Measurements from ENCODE around the gene SULT2B1. TPM values are rescaled to one million over a fixed set of nuclear protein-coding genes. Genes with fewer than 3 reads are reported as not detected.
"Not testable (repeated sequence)": the region's sequence is repeated elsewhere in the genome, so short reads cannot be mapped to it uniquely, and the experiment has no call there.

SULT2B1 gene
- total and polyA plus RNA-seq, 4 experiments from 2014 or later, result 0.13 TPM; not detected in 3

DNA sequence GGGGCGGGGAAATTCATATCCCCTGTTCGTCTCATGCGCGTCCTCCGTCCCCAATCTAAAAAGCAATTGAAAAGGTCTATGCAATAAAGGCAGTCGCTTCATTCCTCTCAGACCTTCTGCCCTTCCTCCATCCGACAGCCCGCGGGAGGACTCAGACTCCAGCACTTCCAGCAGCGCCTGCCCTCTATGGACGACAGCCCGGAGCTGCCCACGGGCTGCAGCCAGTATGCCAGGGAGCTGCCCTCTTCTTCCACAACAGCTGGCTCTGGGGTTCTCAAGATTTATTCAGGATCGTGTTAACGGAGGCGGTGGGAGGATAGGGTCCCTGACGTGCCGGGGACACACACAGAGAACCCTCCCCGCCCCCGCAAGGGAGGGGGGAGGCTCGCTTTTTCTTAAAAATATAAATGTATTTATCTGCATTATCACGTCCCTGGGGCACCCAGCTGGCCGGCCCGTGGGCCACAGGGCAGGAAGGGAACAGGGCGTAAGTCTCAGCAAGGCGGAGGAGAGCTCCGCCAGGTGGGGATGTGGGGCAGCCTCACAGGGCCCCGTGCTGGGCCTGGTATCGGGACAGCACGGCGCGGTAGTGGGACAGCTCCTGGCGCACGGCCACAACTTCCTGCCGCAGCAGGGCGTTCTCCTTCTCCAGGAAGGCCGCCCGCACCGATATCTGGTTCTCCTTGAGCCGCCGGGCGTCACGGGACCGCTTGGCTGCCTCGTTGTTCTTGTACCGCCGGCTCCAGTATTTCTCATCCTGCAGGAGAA, 78.5 kb downstream of the SULT2B1 start:
- intact Hi-C loops (cut with micrococcal nuclease), result no loop called here
- Histone ChIP-seq H3K27ac (ENCODE audit: low read depth, low read length) (no peak overlapping the region), H3K27me3 (ENCODE audit: insufficient read depth, low read length) (no peaks in the 10 kb centered on the region), H3K4me3 (ENCODE audit: low read length in 2 of 2) (no peak overlapping the region), H3K36me3 (ENCODE audit: insufficient read depth, low read length) (peaks cover 35% of the 10 kb centered on the region), H3K9me3 (ENCODE audit: control insufficient read depth in 1 of 2, low read length in 2 of 2) (no peaks in the 10 kb centered on the region), H3K4me1 (ENCODE audit: insufficient read depth, low read length) (peaks cover 28% of the 10 kb centered on the region)
- DNase-seq, result peak in 1 of 5 donors; percentile 5
- H3K36me3 Mint-ChIP-seq, result peaks cover 14 to 45% of the 10 kb centered on the region in 2 donors
- peak overlapping the region in 3 of 7 donors; percentile 12 to 72 (median 59) for H3K27ac Mint-ChIP-seq
- POLR2A ChIA-PET (ENCODE audit: partially characterized antibody), result interaction anchor here (1.4 to 6.4 kb wide), 8 partner anchors 7 to 91 kb away, joined by 4 to 76 read pairs (median 6); partner anchors contain the start of genes CA11, DBP, RPL18 and SPHK2
- H3K4me1 Mint-ChIP-seq, result peaks cover 4 to 45% (median 18%) of the 10 kb centered on the region in 4 donors
- H3K9me3 Mint-ChIP-seq, result no peaks in the 10 kb centered on the region
- no peaks in the 10 kb centered on the region for H3K27me3 Mint-ChIP-seq
- no peak overlapping the region for H3K4me3 Mint-ChIP-seq
- CTCF ChIA-PET (ENCODE audit: partially characterized antibody), result interaction anchor here (1.2 kb wide), 1 partner anchor 12 kb away, joined by 3 read pairs; the partner anchor contains the start of genes RPL18 and SPHK2

DNA sequence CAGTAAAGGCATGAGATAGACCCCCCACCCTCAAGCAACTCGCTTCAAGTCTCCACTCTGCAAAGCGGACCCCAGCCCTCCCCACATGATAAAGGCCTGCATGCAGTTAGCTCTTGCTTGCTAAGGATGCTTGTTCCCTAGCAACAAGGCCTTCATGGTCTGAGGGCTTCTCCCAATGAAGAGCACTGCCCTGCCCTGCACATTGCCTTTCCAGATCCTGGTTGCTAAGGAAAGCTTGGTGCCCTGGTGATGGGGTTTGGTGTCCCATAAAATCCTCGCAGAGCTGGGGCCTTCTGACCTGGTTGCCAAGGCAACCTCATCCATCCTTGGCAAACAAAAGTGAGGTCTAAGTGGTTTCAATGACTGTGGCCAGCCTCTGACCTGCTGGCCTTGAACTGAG, 79.3 kb downstream of the SULT2B1 start:
- peak in 1 of 5 donors; percentile 27 for DNase-seq
- Histone ChIP-seq H3K36me3 (ENCODE audit: insufficient read depth, low read length) (peaks cover 35% of the 10 kb centered on the region), H3K4me1 (ENCODE audit: insufficient read depth, low read length) (peaks cover 28% of the 10 kb centered on the region), H3K27me3 (ENCODE audit: insufficient read depth, low read length) (no peaks in the 10 kb centered on the region), H3K4me3 (ENCODE audit: low read length in 2 of 2) (no peak overlapping the region), H3K9me3 (ENCODE audit: control insufficient read depth in 1 of 2, low read length in 2 of 2) (no peaks in the 10 kb centered on the region), H3K27ac (ENCODE audit: low read depth, low read length) (no peak overlapping the region)
- intact Hi-C loops (cut with micrococcal nuclease), result no loop called here
- Mint-ChIP-seq H3K27ac (peak overlapping the region in 2 of 7 donors; percentile 50 to 65), H3K36me3 (peaks cover 14 to 47% of the 10 kb centered on the region in 2 donors), H3K27me3 (no peaks in the 10 kb centered on the region), H3K9me3 (no peaks in the 10 kb centered on the region), H3K4me1 (peaks cover 4 to 45% (median 20%) of the 10 kb centered on the region in 4 donors), H3K4me3 (no peak overlapping the region)
- ChIA-PET CTCF (ENCODE audit: partially characterized antibody) (interaction anchor here (0.6 to 1.6 kb wide), 4 partner anchors 12 to 1309 kb away, joined by 3 to 6 read pairs (median 3); partner anchors contain the start of genes CA11, RPL18 and SPHK2), POLR2A (ENCODE audit: partially characterized antibody) (interaction anchor here (1.4 to 6.4 kb wide), 7 partner anchors 8 to 90 kb away, joined by 4 to 76 read pairs (median 6); partner anchors contain the start of genes CA11, RPL18 and SPHK2)

DNA sequence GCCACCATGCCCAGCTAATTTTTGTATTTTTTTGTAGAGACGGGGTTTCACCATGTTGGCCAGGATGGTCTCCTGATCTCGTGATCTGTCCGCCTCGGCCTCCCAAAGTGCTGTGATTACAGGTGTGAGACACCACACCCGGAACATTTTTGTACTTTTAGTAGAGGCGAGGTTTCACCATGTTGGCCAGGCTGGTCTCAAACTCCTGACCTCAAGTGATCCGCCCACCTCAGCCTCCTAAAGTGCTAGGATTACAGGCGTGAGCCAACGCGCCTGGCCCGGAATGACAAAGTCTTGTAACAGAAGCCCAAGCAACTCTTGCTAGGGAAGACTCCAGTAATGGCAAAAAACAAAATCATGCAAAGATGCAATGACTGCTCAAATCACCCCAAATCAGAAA, 80.3 kb downstream of the SULT2B1 start:
- H3K4me3 ChIP-seq (ENCODE audit: low read length in 2 of 2); H3K27me3 Mint-ChIP-seq; intact Hi-C loops (cut with micrococcal nuclease); H3K9me3 Mint-ChIP-seq; H3K27ac ChIP-seq (ENCODE audit: low read depth, low read length); H3K27me3 ChIP-seq (ENCODE audit: insufficient read depth, low read length); H3K9me3 ChIP-seq (ENCODE audit: control insufficient read depth in 1 of 2, low read length in 2 of 2): not testable (repeated sequence)
- Mint-ChIP-seq H3K4me3 (peak overlapping the region in 3 of 8 donors; percentile 21 to 46 (median 26)), H3K4me1 (peaks cover 4 to 42% (median 20%) of the 10 kb centered on the region in 4 donors), H3K36me3 (peaks cover 14 to 48% of the 10 kb centered on the region in 2 donors), H3K27ac (peak overlapping the region in 5 of 7 donors; percentile 17 to 78 (median 71))
- H3K4me1 ChIP-seq (ENCODE audit: insufficient read depth, low read length), result peaks cover 28% of the 10 kb centered on the region
- POLR2A ChIA-PET (ENCODE audit: partially characterized antibody), result interaction anchor here (1.6 to 6.4 kb wide), 5 partner anchors 9 to 16 kb away, joined by 6 to 76 read pairs (median 32); partner anchors contain the start of genes CA11, RPL18 and SPHK2
- peak in 1 of 5 donors; percentile 3 for DNase-seq
- CTCF ChIA-PET (ENCODE audit: partially characterized antibody), result interaction anchor here (1.6 kb wide), 2 partner anchors 13 to 23 kb away, joined by 4 to 6 read pairs; partner anchors contain the start of gene CA11
- peaks cover 35% of the 10 kb centered on the region for H3K36me3 ChIP-seq (ENCODE audit: insufficient read depth, low read length)

DNA sequence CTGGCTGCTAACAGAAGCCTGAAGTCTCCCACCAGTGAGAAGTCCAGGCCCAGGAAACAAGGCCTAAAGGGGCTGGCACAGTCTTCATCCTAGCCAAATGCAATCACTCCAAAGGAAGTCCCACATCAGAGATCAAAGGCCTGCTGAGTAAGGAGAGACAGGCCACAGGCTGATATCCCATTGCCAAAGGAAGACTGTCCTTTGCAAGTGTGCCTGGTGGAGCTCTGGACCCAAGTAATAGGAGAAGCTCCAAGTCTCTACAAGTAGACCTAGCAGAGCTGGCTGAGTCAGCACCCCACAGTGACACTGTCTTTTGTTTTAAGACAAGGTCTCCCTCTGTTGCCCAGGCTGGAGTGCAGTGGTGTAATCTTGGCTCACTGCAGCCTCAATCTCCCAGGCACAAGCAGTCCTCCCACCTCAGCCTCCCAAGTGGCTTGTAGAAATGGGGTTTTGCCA, 80.7 kb downstream of the SULT2B1 start:
- peak in 1 of 5 donors; percentile 13 for DNase-seq
- Mint-ChIP-seq H3K36me3 (peaks cover 14 to 50% of the 10 kb centered on the region in 2 donors), H3K27me3 (no peaks in the 10 kb centered on the region), H3K9me3 (no peaks in the 10 kb centered on the region), H3K4me3 (peak overlapping the region in 3 of 8 donors; percentile 21 to 46 (median 26)), H3K27ac (peak overlapping the region in 5 of 7 donors; percentile 17 to 73 (median 52)), H3K4me1 (peaks cover 4 to 41% (median 22%) of the 10 kb centered on the region in 4 donors)
- Histone ChIP-seq H3K36me3 (ENCODE audit: insufficient read depth, low read length) (peaks cover 35% of the 10 kb centered on the region), H3K27ac (ENCODE audit: low read depth, low read length) (peak overlapping the region; percentile 88), H3K4me1 (ENCODE audit: insufficient read depth, low read length) (peaks cover 28% of the 10 kb centered on the region), H3K9me3 (ENCODE audit: control insufficient read depth in 1 of 2, low read length in 2 of 2) (no peaks in the 10 kb centered on the region), H3K27me3 (ENCODE audit: insufficient read depth, low read length) (no peaks in the 10 kb centered on the region), H3K4me3 (ENCODE audit: low read length in 2 of 2) (no peak overlapping the region)
- CTCF ChIA-PET (ENCODE audit: partially characterized antibody), result interaction anchor here (1.6 to 2.6 kb wide), 3 partner anchors 13 to 24 kb away, joined by 4 to 16 read pairs (median 6); partner anchors contain the start of gene CA11
- POLR2A ChIA-PET (ENCODE audit: partially characterized antibody), result interaction anchor here (0.9 to 6.4 kb wide), 5 partner anchors 9 to 19 kb away, joined by 3 to 76 read pairs (median 32); partner anchors contain the start of genes CA11, RPL18 and SPHK2
- intact Hi-C loops (cut with micrococcal nuclease), result no loop called here

DNA sequence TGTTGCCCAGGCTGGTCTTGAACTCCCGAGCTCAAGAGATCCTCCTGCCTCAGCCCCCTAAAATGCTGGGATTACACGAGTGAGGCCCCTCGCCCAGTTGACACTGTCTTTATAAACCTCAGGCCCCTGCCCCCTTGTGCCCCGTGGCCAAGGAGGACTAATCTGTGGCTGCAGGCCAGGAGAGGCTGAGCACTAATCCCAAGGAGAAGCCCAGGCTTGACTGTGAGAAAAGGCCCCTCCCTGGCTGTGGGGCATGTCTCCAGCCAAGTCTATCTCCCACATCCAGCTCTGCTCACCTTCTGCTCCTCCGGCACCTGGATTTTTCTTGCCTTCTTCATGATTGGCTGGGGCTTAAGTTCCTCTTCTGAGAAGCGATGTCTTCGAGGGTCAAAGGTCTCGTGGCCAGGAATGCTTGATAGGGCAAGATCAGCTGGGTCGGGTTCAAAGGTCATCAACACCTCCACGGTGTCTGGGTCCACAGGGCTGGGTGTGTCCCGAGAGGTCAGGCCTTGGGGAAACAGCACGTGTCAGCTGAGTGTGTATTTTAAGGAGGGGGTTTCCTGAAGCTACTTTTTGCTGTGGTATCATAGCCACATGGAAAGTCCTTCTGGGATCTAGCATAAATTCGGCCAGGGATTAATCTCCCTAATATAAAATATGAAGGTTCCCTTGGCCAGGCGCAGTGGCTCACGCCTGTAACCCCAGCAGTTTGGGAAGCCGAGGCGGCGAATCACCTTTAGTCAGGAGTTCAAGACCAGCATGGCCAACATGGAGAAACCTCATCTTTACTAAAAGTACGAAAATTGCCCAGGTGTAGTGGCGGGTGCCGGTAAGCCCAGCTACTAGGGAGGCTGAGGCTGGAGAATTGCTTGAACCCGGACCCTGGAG, 81.4 kb downstream of the SULT2B1 start:
- Histone ChIP-seq H3K36me3 (ENCODE audit: insufficient read depth, low read length) (peaks cover 35% of the 10 kb centered on the region), H3K4me1 (ENCODE audit: insufficient read depth, low read length) (peaks cover 31% of the 10 kb centered on the region), H3K27me3 (ENCODE audit: insufficient read depth, low read length) (no peaks in the 10 kb centered on the region), H3K27ac (ENCODE audit: low read depth, low read length) (peak overlapping the region; percentile 88), H3K9me3 (ENCODE audit: control insufficient read depth in 1 of 2, low read length in 2 of 2) (no peaks in the 10 kb centered on the region), H3K4me3 (ENCODE audit: low read length in 2 of 2) (no peak overlapping the region)
- H3K4me3 Mint-ChIP-seq, result peak overlapping the region in 5 of 8 donors; percentile 84 to 86 (median 85)
- POLR2A ChIA-PET (ENCODE audit: partially characterized antibody), result interaction anchor here (0.7 to 6.4 kb wide), 9 partner anchors 10 to 301 kb away, joined by 3 to 76 read pairs (median 6); partner anchors contain the start of genes CA11, RPL18 and SPHK2
- intact Hi-C loops (cut with micrococcal nuclease), result no loop called here
- H3K4me1 Mint-ChIP-seq, result peaks cover 6 to 45% (median 28%) of the 10 kb centered on the region in 4 donors
- peak overlapping the region in 6 of 7 donors; percentile 6 to 98 (median 94) for H3K27ac Mint-ChIP-seq
- DNase-seq, result peak in 1 of 5 donors; percentile 22
- H3K9me3 Mint-ChIP-seq, result peaks cover 0 to under 1% (median 0%) of the 10 kb centered on the region in 8 donors
- H3K27me3 Mint-ChIP-seq, result no peaks in the 10 kb centered on the region
- H3K36me3 Mint-ChIP-seq, result peaks cover 14 to 53% of the 10 kb centered on the region in 2 donors
- CTCF ChIA-PET (ENCODE audit: partially characterized antibody), result interaction anchor here (1.6 to 2.6 kb wide), 2 partner anchors 13 to 24 kb away, joined by 4 to 16 read pairs; partner anchors contain the start of gene CA11

DNA sequence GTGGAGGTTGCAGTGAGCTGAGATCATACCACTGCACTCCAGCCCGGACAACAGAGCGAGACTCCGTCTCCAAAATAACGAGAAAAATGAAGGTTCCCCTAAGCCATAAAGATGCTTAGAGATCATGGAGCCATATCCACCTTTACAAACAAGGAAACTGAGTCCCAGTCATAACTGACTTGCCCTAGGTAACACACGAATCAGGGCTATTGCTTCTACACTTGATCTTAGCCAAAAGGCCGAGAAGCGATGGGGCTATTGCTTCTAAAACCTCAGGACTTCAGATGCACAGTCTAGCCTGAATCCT, 82.0 kb downstream of the SULT2B1 start:
- Histone ChIP-seq H3K27me3 (ENCODE audit: insufficient read depth, low read length) (no peaks in the 10 kb centered on the region), H3K4me1 (ENCODE audit: insufficient read depth, low read length) (peaks cover 37% of the 10 kb centered on the region), H3K36me3 (ENCODE audit: insufficient read depth, low read length) (peaks cover 35% of the 10 kb centered on the region), H3K27ac (ENCODE audit: low read depth, low read length) (peak overlapping the region; percentile 88), H3K4me3 (ENCODE audit: low read length in 2 of 2) (peak overlapping the region; percentile 3 to 4), H3K9me3 (ENCODE audit: control insufficient read depth in 1 of 2, low read length in 2 of 2) (no peaks in the 10 kb centered on the region)
- H3K27me3 Mint-ChIP-seq, result no peaks in the 10 kb centered on the region
- DNase-seq, result no peak
- intact Hi-C loops (cut with micrococcal nuclease), result no loop called here
- CTCF ChIA-PET (ENCODE audit: partially characterized antibody), result interaction anchor here (2.6 kb wide), 1 partner anchor 12 kb away, joined by 16 read pairs; the partner anchor contains the start of gene CA11
- peaks cover 14 to 51% of the 10 kb centered on the region in 2 donors for H3K36me3 Mint-ChIP-seq
- peaks cover 12 to 51% (median 33%) of the 10 kb centered on the region in 4 donors for H3K4me1 Mint-ChIP-seq
- H3K4me3 Mint-ChIP-seq, result peak overlapping the region; percentile 84 to 89 (median 86)
- peak overlapping the region; percentile 92 to 98 (median 95) for H3K27ac Mint-ChIP-seq
- peaks cover 0 to 4% (median 0%) of the 10 kb centered on the region in 8 donors for H3K9me3 Mint-ChIP-seq
- POLR2A ChIA-PET (ENCODE audit: partially characterized antibody), result interaction anchor here (0.7 to 6.4 kb wide), 9 partner anchors 11 to 301 kb away, joined by 3 to 76 read pairs (median 6); partner anchors contain the start of genes CA11, RPL18 and SPHK2
